Loucy (cell line): Measurements from ENCODE around the gene CHD6.
"Not testable (repeated sequence)": the region's sequence is repeated elsewhere in the genome, so short reads cannot be mapped to it uniquely, and the experiment has no call there.

Source experiments
- H2AFZ ChIP-seq: fragments of 200-600 bp; sonication (generic); 2 replicates; pipeline ENCODE4 v1.6.0; 2016; ENCODE audit warnings: antibody characterized with exemption, mild to moderate bottlenecking, low read length, moderate library complexity
- H3F3A ChIP-seq: fragments of 200-600 bp; 2 replicates; pipeline ENCODE4 v1.6.0; 2016; ENCODE audit warnings: antibody characterized with exemption, low read depth, mild to moderate bottlenecking
- H3K27me3 ChIP-seq: fragments of 200-600 bp; sonication (generic); 2 replicates; pipeline ENCODE4 v1.6.1; 2014; ENCODE audit warnings: low read length, mild to moderate bottlenecking; ENCODE audit not compliant: insufficient read depth, poor library complexity, severe bottlenecking
- H3K36me3 ChIP-seq: fragments of 200-600 bp; sonication (generic); 2 replicates; pipeline ENCODE4 v1.6.1; 2016; ENCODE audit warnings: low read length; ENCODE audit not compliant: insufficient read depth
- H3K4me1 ChIP-seq: fragments of 200-600 bp; sonication (generic); 2 replicates; pipeline ENCODE4 v1.5.1; 2014; ENCODE audit warnings: low read length, mild to moderate bottlenecking; ENCODE audit not compliant: insufficient read depth, poor library complexity, severe bottlenecking
- H3K4me2 ChIP-seq: fragments of 200-600 bp; sonication (generic); 2 replicates; pipeline ENCODE4 v1.6.0; 2014; ENCODE audit warnings: antibody characterized with exemption, low read length, low read depth, mild to moderate bottlenecking; ENCODE audit not compliant: poor library complexity, severe bottlenecking
- H3K4me3 ChIP-seq: fragments of 200-600 bp; sonication (generic); 2 replicates; pipeline ENCODE4 v1.5.1; 2014; ENCODE audit warnings: low read length, mild to moderate bottlenecking, mixed read lengths; ENCODE audit not compliant: poor library complexity, severe bottlenecking
- H3K79me2 ChIP-seq: fragments of 200-600 bp; sonication (generic); 2 replicates; pipeline ENCODE4 v1.6.1; 2014; ENCODE audit warnings: low read length; ENCODE audit not compliant: insufficient read depth
- H3K9ac ChIP-seq: fragments of 200-600 bp; sonication (generic); 2 replicates; pipeline ENCODE4 v1.6.0; 2014; ENCODE audit warnings: mild to moderate bottlenecking, low read depth, low read length, moderate library complexity; ENCODE audit not compliant: poor library complexity, severe bottlenecking
- H3K9me2 ChIP-seq: fragments of 200-600 bp; sonication (generic); replicated peaks from 2 replicates; pipeline ENCODE4 v1.6.1; 2016; ENCODE audit warnings: low read depth, low read length, mixed read lengths
- H3K9me3 ChIP-seq: fragments of 200-600 bp; sonication (generic); 2 replicates; pipeline ENCODE4 v1.6.1; 2014; ENCODE audit warnings: mild to moderate bottlenecking, antibody characterized with exemption, low read length, low read depth; ENCODE audit not compliant: insufficient read depth
- H4K20me1 ChIP-seq: fragments of 200-600 bp; sonication (generic); 2 replicates; pipeline ENCODE4 v1.6.0; 2014; ENCODE audit warnings: antibody characterized with exemption, low read length, mild to moderate bottlenecking; ENCODE audit not compliant: insufficient read depth, poor library complexity, severe bottlenecking
- CTCF ChIP-seq: fragments of 200-600 bp; sonication (generic); conservative IDR thresholded peaks from 2 replicates; pipeline ENCODE4 v1.5.1; 2014; ENCODE audit warnings: mild to moderate bottlenecking, antibody characterized with exemption, low read length
- EZH2phosphoT487 ChIP-seq: fragments of 200-600 bp; IDR thresholded peaks from 2 replicates; pipeline ENCODE4 v1.6.1; 2018; ENCODE audit warnings: antibody characterized with exemption, mild to moderate bottlenecking, moderate library complexity, borderline replicate concordance

CHD6 gene

GRCh38 chr20:41540459-41540858 lies 77.7 kb downstream of the CHD6 start:
- Histone ChIP-seq H4K20me1 (peaks cover 5% of the 10 kb centered on the region), H3K9me3 (peaks cover 8% of the 10 kb centered on the region; the same call in 1 of the 2 replicates), H3K79me2 (peaks cover 57% of the 10 kb centered on the region), H3F3A (no peaks in the 10 kb centered on the region), H3K4me2 (no peak overlapping the region), H3K36me3 (peaks cover 18% of the 10 kb centered on the region; the same call in 1 of the 2 replicates), H3K4me1 (peaks cover 6% of the 10 kb centered on the region), H3K4me3 (no peak overlapping the region), H2AFZ (no peak overlapping the region), H3K9me2 (no peaks in the 10 kb centered on the region), H3K9ac (no peak overlapping the region), H3K27me3 (no peaks in the 10 kb centered on the region)
- TF ChIP-seq EZH2phosphoT487 = no peak
- TF ChIP-seq CTCF = peak; percentile 32

- Histone ChIP-seq H3K36me3 (peaks cover 18% of the 10 kb centered on the region; the same call in 1 of the 2 replicates), H3K27me3 (no peaks in the 10 kb centered on the region), H3K9me3 (peaks cover 8% of the 10 kb centered on the region; the same call in 1 of the 2 replicates), H2AFZ (no peak overlapping the region), H3K4me2 (no peak overlapping the region), H3K4me1 (peaks cover 6% of the 10 kb centered on the region), H3K79me2 (peaks cover 51% of the 10 kb centered on the region), H3F3A (no peaks in the 10 kb centered on the region), H3K9me2 (no peaks in the 10 kb centered on the region), H3K9ac (no peak overlapping the region), H3K4me3 (no peak overlapping the region), H4K20me1 (peaks cover 9% of the 10 kb centered on the region)
- TF ChIP-seq EZH2phosphoT487 = no peak
These were observed 79.2 kb downstream of the CHD6 start for GRCh38 chr20:41538810-41539596.

GRCh38 chr20:41537865-41538264 lies 80.3 kb downstream of the CHD6 start:
- Histone ChIP-seq H3F3A (no peaks in the 10 kb centered on the region), H3K4me2 (no peak overlapping the region), H4K20me1 (peaks cover 9% of the 10 kb centered on the region), H3K79me2 (peaks cover 47% of the 10 kb centered on the region), H3K9me3 (peaks cover 8% of the 10 kb centered on the region; the same call in 1 of the 2 replicates), H3K27me3 (no peaks in the 10 kb centered on the region), H3K9ac (no peak overlapping the region), H3K9me2 (no peaks in the 10 kb centered on the region), H3K4me1 (peaks cover 6% of the 10 kb centered on the region), H2AFZ (no peak overlapping the region), H3K36me3 (peaks cover 23% of the 10 kb centered on the region; the same call in 1 of the 2 replicates), H3K4me3 (no peak overlapping the region)
- no peak for TF ChIP-seq EZH2phosphoT487
- TF ChIP-seq CTCF = no peak

GRCh38 chr20:41535551-41535950 lies 82.6 kb downstream of the CHD6 start:
- not testable (repeated sequence) for H3K4me3 ChIP-seq, H3K27me3 ChIP-seq, H4K20me1 ChIP-seq, H3F3A ChIP-seq, H3K9me3 ChIP-seq, H3K9ac ChIP-seq, H3K4me1 ChIP-seq, H3K9me2 ChIP-seq, H3K4me2 ChIP-seq, H2AFZ ChIP-seq
- Histone ChIP-seq H3K36me3 (peaks cover 45% of the 10 kb centered on the region; the same call in 1 of the 2 replicates), H3K79me2 (peaks cover 47% of the 10 kb centered on the region)
